ENCODE data around the gene KRTAP10-11.
"Not testable (repeated sequence)": the region's sequence is repeated elsewhere in the genome, so short reads cannot be mapped to it uniquely, and the experiment has no call there.

Gene KRTAP10-11

GRCh38 chr21:44686843-44687561 is 40.8 kb downstream of the KRTAP10-11 start:
- DNase-seq (ENCODE audit: insufficient read length, low spot score) (no peak), FAIRE-seq (no peak)

- FAIRE-seq (no peak), DNase-seq (ENCODE audit: insufficient read length, low spot score) (no peak)
Measured at GRCh38 chr21:44687671-44688070, 41.5 kb downstream of the KRTAP10-11 start.

GRCh38 chr21:44689740-44690139 is 43.5 kb downstream of the KRTAP10-11 start:
- not testable (repeated sequence) for DNase-seq (ENCODE audit: insufficient read length, low spot score); FAIRE-seq

- no peak for DNase-seq (ENCODE audit: insufficient read length, low spot score)
- FAIRE-seq: no peak
Measured at GRCh38 chr21:44691686-44692085, 45.5 kb downstream of the KRTAP10-11 start.

GRCh38 chr21:44692798-44693512 is 46.7 kb downstream of the KRTAP10-11 start:
- FAIRE-seq: no peak
- no peak for DNase-seq (ENCODE audit: insufficient read length, low spot score)

GRCh38 chr21:44694776-44695175 is 48.6 kb downstream of the KRTAP10-11 start:
- no peak for DNase-seq (ENCODE audit: insufficient read length, low spot score)
- no peak for FAIRE-seq

GRCh38 chr21:44695184-44695583 is 49.0 kb downstream of the KRTAP10-11 start:
- DNase-seq (ENCODE audit: insufficient read length, low spot score) (no peak), FAIRE-seq (no peak)

GRCh38 chr21:44695641-44696040 is 49.4 kb downstream of the KRTAP10-11 start:
- DNase-seq (ENCODE audit: insufficient read length, low spot score) (no peak), FAIRE-seq (no peak)

GRCh38 chr21:44696572-44696971 is 50.4 kb downstream of the KRTAP10-11 start:
- DNase-seq (ENCODE audit: insufficient read length, low spot score): no peak
- no peak for FAIRE-seq
